Caco-2 (cell line): ENCODE results near the gene TESMIN. TPM values are rescaled to one million over a fixed set of nuclear protein-coding genes. Genes with fewer than 3 reads are reported as not detected.

Experiments
- Bru-seq: library from RNA; stranded (reverse); fragments of 400-500 nt; gene quantifications from one replicate; lab custom pipeline; 2021; lab: Mats Ljungman, UMichigan
- BruChase-seq, 2 experiments: library from RNA; stranded (reverse); fragments of 400-500 nt; gene quantifications; one replicate each; lab custom pipeline; 2021; lab: Mats Ljungman, UMichigan
- BruUV-seq: library from RNA; stranded (reverse); fragments of 400-500 nt; replicated peaks from 2 replicates; lab custom pipeline; 2021; lab: Mats Ljungman, UMichigan
- CTCF ChIA-PET: fragments of 300-600 bp; sonication (Branson Sonifier 250); formaldehyde crosslinking; loops from one replicate; lab custom pipeline; 2022; ENCODE audit warnings: antibody characterized with exemption; lab: Charles Lee
- POLR2A ChIA-PET: fragments of 300-600 bp; sonication (Branson Sonifier 250); formaldehyde crosslinking; loops from one replicate; lab custom pipeline; 2022; ENCODE audit warnings: antibody characterized with exemption; lab: Charles Lee
- DNase-seq, 2 experiments: peaks; one replicate each; pipeline versions ENCODE4 v3.0.0 to v3.0.0-alpha.2; 2020 to 2022
- H3K27me3 ChIP-seq: replicated peaks from 2 replicates; pipeline ENCODE4 v1.6.0; 2011; ENCODE audit warnings: low read length; ENCODE audit not compliant: control insufficient read depth, insufficient read depth
- H3K36me3 ChIP-seq: 2 replicates; pipeline ENCODE4 v1.5.1; 2011; ENCODE audit warnings: low read length; ENCODE audit not compliant: control insufficient read depth, insufficient read depth
- H3K4me1 ChIP-seq: fragments of 250-450 bp; sonication (Bioruptor Pico); 2 replicates; pipeline ENCODE4 v1.5.1; 2020; ENCODE audit warnings: mild to moderate bottlenecking
- H3K4me3 ChIP-seq: 2 replicates; pipeline ENCODE4 v1.5.1; 2011; ENCODE audit warnings: low read depth, mild to moderate bottlenecking, control low read depth, low read length
- H3K9me3 ChIP-seq: fragments of 250-450 bp; sonication (Bioruptor Pico); 2 replicates; pipeline ENCODE4 v1.5.1; 2020; ENCODE audit warnings: mild to moderate bottlenecking, moderate library complexity
- H3K27ac Mint-ChIP-seq: one replicate; pipeline ENCODE4 v1.8.0; 2022; ENCODE audit warnings: mixed read lengths; ENCODE audit not compliant: unreplicated experiment
- H3K27me3 Mint-ChIP-seq: one replicate; pipeline ENCODE4 v1.8.0; 2022; ENCODE audit warnings: mixed read lengths; ENCODE audit not compliant: insufficient read depth, unreplicated experiment
- H3K36me3 Mint-ChIP-seq: one replicate; pipeline ENCODE4 v1.8.0; 2022; ENCODE audit warnings: mild to moderate bottlenecking, mixed read lengths; ENCODE audit not compliant: insufficient read depth, unreplicated experiment
- H3K4me1 Mint-ChIP-seq: one replicate; pipeline ENCODE4 v1.8.0; 2022; ENCODE audit warnings: low read depth, mixed read lengths; ENCODE audit not compliant: unreplicated experiment
- H3K4me3 Mint-ChIP-seq: one replicate; pipeline ENCODE4 v1.8.0; 2022; ENCODE audit warnings: mild to moderate bottlenecking, moderate library complexity, mixed read lengths; ENCODE audit not compliant: unreplicated experiment
- H3K9me3 Mint-ChIP-seq: one replicate; pipeline ENCODE4 v1.8.0; 2022; ENCODE audit warnings: mixed read lengths; ENCODE audit not compliant: unreplicated experiment
- CTCF ChIP-seq, 2 experiments: fragments of 200-600 bp in 1 of 2; IDR thresholded peaks; 1 replicate in 1 of 2; 2 replicates in 1 of 2; pipeline versions ENCODE4 v1.5.1 to v1.8.0; 2011 to 2022; ENCODE audit warnings: antibody characterized with exemption in 1 of 2, control low read depth in 1 of 2, inconsistent platforms in 1 of 2, low read depth in 1 of 2, low read length in 1 of 2, mild to moderate bottlenecking in 1 of 2, moderate library complexity in 1 of 2; ENCODE audit not compliant: insufficient read depth in 1 of 2, severe bottlenecking in 1 of 2, unreplicated experiment in 1 of 2
- intact Hi-C: fragments of 100-400 bp; cut with micrococcal nuclease; formaldehyde crosslinking; loops from one replicate; pipeline ENCODE4 v1.10.0; 2022; ENCODE audit not compliant: unreplicated experiment
- long read RNA-seq: library from polyadenylated mRNA; stranded (forward); transcript quantifications from one replicate; pipeline ENCODE4 v2.0.0, GENCODE V29; 2022
- total RNA-seq: library from RNA; stranded (reverse); gene quantifications from 2 replicates; pipeline ENCODE4 v1.2.3, GENCODE V29; 2022

Gene TESMIN
- total RNA-seq, result 22.1 and 26.2 TPM in 2 replicates
- Bru-seq, nascent RNA, result percentile 54 among the genes with signal in this experiment
- BruChase-seq, experiment 1, labeled RNA remaining after a 2-hour chase, result percentile 59 among the genes with signal in this experiment
- percentile 57 among the genes with signal in this experiment for BruChase-seq, experiment 2, labeled RNA remaining after a 6-hour chase
- long read RNA-seq, partial matches to known transcripts, result 13 of 22 reads
- long read RNA-seq, other reads (novel, unspliced or antisense), result 7 of 22 reads

- H3K4me1 Mint-ChIP-seq, result peaks cover 25% of the 10 kb centered on the region
- TF ChIP-seq CTCF (IDR thresholded peaks at IDR 0.05; ENCODE audit: insufficient read depth in 1 of 2, low read depth in 1 of 2, low read length in 1 of 2, severe bottlenecking in 1 of 2, unreplicated experiment in 1 of 2), result no peak
- BruUV-seq, result no TSS peak
- CTCF ChIA-PET, result no interaction called here
- peaks cover 12% of the 10 kb centered on the region for H3K36me3 Mint-ChIP-seq
- POLR2A ChIA-PET, result no interaction called here
- H3K27me3 ChIP-seq, result no peaks in the 10 kb centered on the region
- H3K27me3 Mint-ChIP-seq, result peaks cover 5% of the 10 kb centered on the region
- H3K27ac Mint-ChIP-seq, result peak within 1 kb of the TSS; percentile 69
- H3K36me3 ChIP-seq, result no peaks in the 10 kb centered on the region
- H3K9me3 ChIP-seq, result no peaks in the 10 kb centered on the region
- H3K4me1 ChIP-seq, result peaks cover 7% of the 10 kb centered on the region; the same call in 1 of the 2 replicates
- DNase-seq, result peak; percentile 97 to 99
- peak within 1 kb of the TSS; percentile 67 for H3K4me3 ChIP-seq
- H3K4me3 Mint-ChIP-seq, result peak within 1 kb of the TSS; percentile 72
- no peaks in the 10 kb centered on the region for H3K9me3 Mint-ChIP-seq
- intact Hi-C loops, result loop anchor here (5.0 kb wide), 1 partner anchor 91 kb away; the partner anchor contains the start of gene CPT1A
Measured at GRCh38 chr11:68751331-68751856, at the start of gene TESMIN. TSS of gene TESMIN (minus strand) at chr11:68751520. CDS start at chr11:68750660, 860 bp downstream.

DNA sequence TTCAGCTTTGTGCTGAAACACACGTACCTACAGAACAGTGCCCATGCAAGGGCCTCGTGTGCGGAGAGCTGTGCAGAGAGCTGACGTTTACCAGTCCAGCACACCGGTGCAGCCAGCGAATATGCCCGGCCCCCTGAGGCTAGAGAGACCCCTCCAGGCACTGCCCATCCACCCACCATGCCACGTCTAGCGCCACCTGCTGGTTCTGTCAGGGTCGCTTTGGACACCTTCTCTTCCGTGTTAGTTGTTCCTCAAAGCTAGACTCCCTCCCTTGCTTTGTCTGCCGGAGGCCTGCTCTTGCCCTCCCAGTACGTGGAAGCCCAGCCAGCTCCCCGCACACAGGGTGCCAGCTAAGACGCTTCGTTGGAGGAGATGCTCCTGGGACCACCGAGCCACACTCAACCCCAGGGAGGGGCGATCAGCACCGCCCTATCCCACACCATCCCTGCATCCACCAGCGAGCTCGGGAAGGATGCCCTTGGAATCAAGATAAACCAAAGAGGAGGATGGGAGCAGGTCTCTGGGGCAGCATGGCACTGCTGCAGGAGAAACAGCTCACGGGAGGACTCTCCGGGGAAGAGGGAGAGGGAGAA, 47.0 kb upstream of the TESMIN start:
- no peaks in the 10 kb centered on the region for H3K9me3 ChIP-seq
- H3K4me1 ChIP-seq, result no peaks in the 10 kb centered on the region
- POLR2A ChIA-PET, result no interaction called here
- DNase-seq, result peak in 1 of 2 experiments; percentile 60
- CTCF ChIA-PET, result interaction anchor here (0.9 to 1.5 kb wide), 4 partner anchors 10 to 166 kb away, joined by 3 to 4 read pairs (median 4); no protein-coding TSS in a partner anchor
- no peaks in the 10 kb centered on the region for H3K36me3 ChIP-seq
- no TSS peak for BruUV-seq
- H3K4me3 ChIP-seq, result no peak overlapping the region
- intact Hi-C loops, result no loop called here
- Mint-ChIP-seq H3K36me3 (no peaks in the 10 kb centered on the region), H3K27me3 (no peaks in the 10 kb centered on the region), H3K4me1 (no peaks in the 10 kb centered on the region), H3K9me3 (no peaks in the 10 kb centered on the region), H3K4me3 (no peak overlapping the region), H3K27ac (no peak overlapping the region)
- TF ChIP-seq CTCF (IDR thresholded peaks at IDR 0.05; ENCODE audit: insufficient read depth in 1 of 2, low read depth in 1 of 2, low read length in 1 of 2, severe bottlenecking in 1 of 2, unreplicated experiment in 1 of 2), result peak; percentile 73 to 83
- no peaks in the 10 kb centered on the region for H3K27me3 ChIP-seq

GRCh38 chr11:68796801-68797200, 45.5 kb upstream of the TESMIN start:
- no peaks in the 10 kb centered on the region for H3K27me3 ChIP-seq
- H3K9me3 ChIP-seq, result no peaks in the 10 kb centered on the region
- H3K36me3 ChIP-seq, result no peaks in the 10 kb centered on the region
- POLR2A ChIA-PET, result no interaction called here
- H3K27ac Mint-ChIP-seq, result no peak overlapping the region
- H3K4me3 Mint-ChIP-seq, result no peak overlapping the region
- no peaks in the 10 kb centered on the region for H3K4me1 Mint-ChIP-seq
- no TSS peak for BruUV-seq
- DNase-seq, result no peak
- CTCF ChIA-PET, result no interaction called here
- no peak for TF ChIP-seq CTCF (IDR thresholded peaks at IDR 0.05; ENCODE audit: insufficient read depth in 1 of 2, low read depth in 1 of 2, low read length in 1 of 2, severe bottlenecking in 1 of 2, unreplicated experiment in 1 of 2)
- H3K4me1 ChIP-seq, result no peaks in the 10 kb centered on the region
- no peaks in the 10 kb centered on the region for H3K36me3 Mint-ChIP-seq
- no peaks in the 10 kb centered on the region for H3K9me3 Mint-ChIP-seq
- intact Hi-C loops, result no loop called here
- H3K27me3 Mint-ChIP-seq, result no peaks in the 10 kb centered on the region
- H3K4me3 ChIP-seq, result no peak overlapping the region
